Lung (tissue), 16 donors: ENCODE measurements around the gene DYNLT5. TPM values are rescaled to one million over a fixed set of nuclear protein-coding genes. Genes with fewer than 3 reads are reported as not detected.

Experiments
- ATAC-seq: fragments of 200-7000 bp; cut with Tn5 transposase; one replicate; pipeline ENCODE4 v1.9.1; 2020; ENCODE audit warnings: moderate number of reproducible peaks; ENCODE audit not compliant: insufficient read depth, low FRiP score
- DNase-seq, 3 donors: peaks; one replicate each; pipeline ENCODE4 v3.0.0-alpha.2; 2013 to 2017
- H3K27ac ChIP-seq, 2 donors: one replicate each; pipeline ENCODE4 v1.5.1; 2013; ENCODE audit warnings: mild to moderate bottlenecking in 2 of 2, moderate library complexity in 2 of 2, control low read depth in 1 of 2, inconsistent platforms in 1 of 2, low read depth in 1 of 2, low read length in 1 of 2
- H3K27me3 ChIP-seq, 3 donors: one replicate each; pipeline ENCODE4 v1.5.1; 2013; ENCODE audit warnings: low read length in 2 of 3; ENCODE audit not compliant: control insufficient read depth in 3 of 3, insufficient read depth in 3 of 3
- H3K36me3 ChIP-seq, 4 donors: one replicate each; pipeline ENCODE4 v1.5.1; 2013; ENCODE audit warnings: low read length in 4 of 4, mild to moderate bottlenecking in 1 of 4, moderate library complexity in 1 of 4; ENCODE audit not compliant: control insufficient read depth in 4 of 4, insufficient read depth in 4 of 4
- H3K4me1 ChIP-seq, 5 donors: one replicate each; pipeline ENCODE4 v1.5.1; 2013; ENCODE audit warnings: low read length in 5 of 5, mild to moderate bottlenecking in 2 of 5, moderate library complexity in 1 of 5; ENCODE audit not compliant: control insufficient read depth in 5 of 5, insufficient read depth in 5 of 5
- H3K4me3 ChIP-seq: one replicate; pipeline ENCODE4 v1.5.1; 2013; ENCODE audit warnings: mild to moderate bottlenecking, control low read depth, moderate library complexity
- H3K9ac ChIP-seq, 2 donors: one replicate each; pipeline ENCODE4 v1.5.1; 2013; ENCODE audit warnings: low read length in 2 of 2, control low read depth in 1 of 2; ENCODE audit not compliant: insufficient read depth in 1 of 2
- H3K9me3 ChIP-seq, 4 donors: one replicate each; pipeline ENCODE4 v1.5.1; 2013; ENCODE audit warnings: low read length in 3 of 4, mild to moderate bottlenecking in 1 of 4, moderate library complexity in 1 of 4; ENCODE audit not compliant: control insufficient read depth in 4 of 4, insufficient read depth in 3 of 4
- WGBS, 2 donors: extraction: QIAGEN DNeasy Blood & Tissue Kit; methylation state at CpG; one replicate each; pipeline ENCODE4 v1.1.7; 2013; 5-methylcytosine and 5-hydroxymethylcytosine counted together
- long read RNA-seq, 5 donors: transcript quantifications; one replicate each; lab custom pipeline, GENCODE V29; 2026
- polyA plus RNA-seq, 2 donors: library from polyadenylated mRNA; stranded (reverse); fragments of 200-250 nt; gene quantifications; one replicate each; pipeline ENCODE4 v1.2.1, GENCODE V29; 2013
- total RNA-seq, 2 donors: library from RNA; depleted of rRNA in 1 of 2; stranded (reverse); fragments of >200 nt in 1 of 2; gene quantifications; one replicate each; pipeline ENCODE4 v1.2.1, GENCODE V29; 2014 to 2021
- TF ChIP-seq, protein P1 (sequence below): IDR thresholded peaks from 2 replicates; pipeline ENCODE4 v1.5.1; 2012; ENCODE audit warnings: mild to moderate bottlenecking; ENCODE audit errors: control extremely low read depth, extremely low read depth
- donor health status: control.
- donor health status: control.
- donor health status: Bipolar disorder and iron deficiency.
- donor health status: healthy.
- donor health status: DM: yes; HTN: yes; CAD: no.

DYNLT5 gene, protein sequence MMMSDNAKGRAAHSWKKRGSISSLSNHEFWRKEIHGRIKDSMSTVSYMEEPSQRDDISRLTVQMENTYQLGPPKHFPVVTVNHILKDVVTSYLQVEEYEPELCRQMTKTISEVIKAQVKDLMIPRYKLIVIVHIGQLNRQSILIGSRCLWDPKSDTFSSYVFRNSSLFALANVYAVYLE
- total RNA-seq (10 to 100 TPM; 11.1 to 29.3 TPM), polyA plus RNA-seq (1 to 10 TPM; 3.0 to 4.5 TPM)
- long read RNA-seq, donor 1, partial matches to known transcripts: 0 of 8 reads
- long read RNA-seq, donor 1, other reads (novel, unspliced or antisense): 0 of 8 reads
- long read RNA-seq, donor 2: 0 reads
- long read RNA-seq, donor 3, partial matches to known transcripts: 0 of 1 reads
- long read RNA-seq, donor 3, other reads (novel, unspliced or antisense): 0 of 1 reads
- long read RNA-seq, donor 4, partial matches to known transcripts: 0 of 2 reads
- long read RNA-seq, donor 4, other reads (novel, unspliced or antisense): 0 of 2 reads
- long read RNA-seq, donor 5: 0 reads

- Histone ChIP-seq H3K27me3 (peaks cover 0 to 15% (median 3%) of the 10 kb centered on the region in 3 donors), H3K27ac (peak within 1 kb of the TSS; percentile 5 to 21), H3K4me1 (peaks cover 0 to 13% (median 5%) of the 10 kb centered on the region in 5 donors), H3K9me3 (no peaks in the 10 kb centered on the region), H3K4me3 (no peak within 1 kb of the TSS), H3K9ac (peak within 1 kb of the TSS; percentile 30 to 40), H3K36me3 (no peaks in the 10 kb centered on the region)
- 1 to 4% methylated on average over 32 to 35 of the region's 35 CpGs for WGBS, 2 donors
- TF ChIP-seq, protein P1, sequence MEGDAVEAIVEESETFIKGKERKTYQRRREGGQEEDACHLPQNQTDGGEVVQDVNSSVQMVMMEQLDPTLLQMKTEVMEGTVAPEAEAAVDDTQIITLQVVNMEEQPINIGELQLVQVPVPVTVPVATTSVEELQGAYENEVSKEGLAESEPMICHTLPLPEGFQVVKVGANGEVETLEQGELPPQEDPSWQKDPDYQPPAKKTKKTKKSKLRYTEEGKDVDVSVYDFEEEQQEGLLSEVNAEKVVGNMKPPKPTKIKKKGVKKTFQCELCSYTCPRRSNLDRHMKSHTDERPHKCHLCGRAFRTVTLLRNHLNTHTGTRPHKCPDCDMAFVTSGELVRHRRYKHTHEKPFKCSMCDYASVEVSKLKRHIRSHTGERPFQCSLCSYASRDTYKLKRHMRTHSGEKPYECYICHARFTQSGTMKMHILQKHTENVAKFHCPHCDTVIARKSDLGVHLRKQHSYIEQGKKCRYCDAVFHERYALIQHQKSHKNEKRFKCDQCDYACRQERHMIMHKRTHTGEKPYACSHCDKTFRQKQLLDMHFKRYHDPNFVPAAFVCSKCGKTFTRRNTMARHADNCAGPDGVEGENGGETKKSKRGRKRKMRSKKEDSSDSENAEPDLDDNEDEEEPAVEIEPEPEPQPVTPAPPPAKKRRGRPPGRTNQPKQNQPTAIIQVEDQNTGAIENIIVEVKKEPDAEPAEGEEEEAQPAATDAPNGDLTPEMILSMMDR: no peak
- DNase-seq (peak; percentile 61 to 77 (median 63)), ATAC-seq (peak; percentile 87)
Observed at GRCh38 chr1:66752000-66752592, at the start of gene DYNLT5. DYNLT5 (plus strand) TSS chr1:66752459; CDS start chr1:66754659, 2,200 bp downstream.

DNA sequence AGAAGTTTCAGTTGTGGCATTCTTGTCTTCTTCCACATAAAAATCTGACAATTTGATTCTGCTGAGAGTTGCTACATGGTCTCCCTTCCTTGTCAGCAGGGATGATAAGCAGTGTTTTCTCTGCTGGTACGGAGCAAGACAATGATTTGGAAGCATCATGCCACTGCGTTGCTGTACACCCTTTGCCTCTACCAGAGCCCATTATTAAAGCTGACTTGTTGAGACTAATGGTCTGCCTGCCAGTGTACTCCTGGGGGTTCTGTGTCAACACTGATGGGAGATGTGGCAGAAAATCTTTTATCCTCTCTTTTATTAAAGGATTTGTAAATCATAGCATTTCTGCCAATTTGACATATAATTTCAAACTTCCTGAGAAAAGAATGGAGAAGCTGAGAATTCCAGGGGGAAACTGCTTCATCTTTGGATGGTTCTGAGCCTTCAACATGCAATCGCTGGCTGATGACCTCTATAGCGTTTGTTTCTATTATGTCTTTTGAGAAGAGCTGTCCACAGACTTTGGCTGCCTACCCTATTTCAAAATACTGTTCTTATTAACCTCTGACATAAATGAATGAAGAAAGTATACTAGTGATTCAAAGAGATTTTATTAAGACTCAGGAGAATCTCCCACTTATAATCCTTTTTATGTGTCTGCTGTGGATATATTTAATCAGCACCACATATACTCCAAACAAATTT is 47.9 kb upstream of the DYNLT5 start:
- Histone ChIP-seq H3K4me3 (no peak overlapping the region), H3K27ac (no peak overlapping the region), H3K36me3 (no peaks in the 10 kb centered on the region), H3K9me3 (no peaks in the 10 kb centered on the region), H3K27me3 (no peaks in the 10 kb centered on the region), H3K9ac (no peak overlapping the region), H3K4me1 (peaks cover 0 to 4% (median 0%) of the 10 kb centered on the region in 5 donors)
- TF ChIP-seq, protein P1: no peak
- ATAC-seq (no peak), DNase-seq (peak in 1 of 3 donors; percentile 52)
- 82 to 94% methylated on average over 4 of the region's 4 CpGs for WGBS, 2 donors

DNA sequence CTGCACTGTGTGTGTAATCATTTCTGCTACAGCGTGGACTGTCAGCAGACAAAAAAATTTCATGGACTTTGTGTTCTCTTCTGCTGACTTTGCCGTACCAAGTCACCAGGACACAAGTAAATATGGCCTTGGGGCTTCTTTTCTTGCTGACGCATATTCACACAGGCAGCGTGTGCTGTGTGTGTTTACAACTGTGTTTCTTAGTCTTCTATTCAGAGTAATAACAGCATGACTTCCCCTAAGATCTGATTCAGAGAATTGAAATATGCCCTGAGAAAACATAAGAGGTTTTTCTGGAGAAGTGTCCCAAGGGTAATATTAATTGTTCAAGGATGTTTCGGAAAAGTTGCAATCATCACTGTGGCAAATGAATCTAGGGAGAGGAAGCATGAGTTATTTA is 47.1 kb upstream of the DYNLT5 start:
- DNase-seq: no peak
- H3K9me3 ChIP-seq: no peaks in the 10 kb centered on the region
- H3K4me3 ChIP-seq: no peak overlapping the region
- no peak for ATAC-seq
- no peaks in the 10 kb centered on the region for H3K27me3 ChIP-seq
- H3K9ac ChIP-seq: no peak overlapping the region
- TF ChIP-seq, protein P1: no peak
- H3K27ac ChIP-seq: no peak overlapping the region
- WGBS, 2 donors: 87 to 92% methylated on average over 5 of the region's 5 CpGs
- H3K36me3 ChIP-seq: no peaks in the 10 kb centered on the region
- peaks cover 0 to 4% (median 0%) of the 10 kb centered on the region in 5 donors for H3K4me1 ChIP-seq
